ENCODE results near the gene FAM120C. TPM values are rescaled to one million over a fixed set of nuclear protein-coding genes. Genes with fewer than 3 reads are reported as not detected.

The FAM120C gene
- total RNA-seq, 1 donor from 2014 or later: 6.9 TPM

DNA sequence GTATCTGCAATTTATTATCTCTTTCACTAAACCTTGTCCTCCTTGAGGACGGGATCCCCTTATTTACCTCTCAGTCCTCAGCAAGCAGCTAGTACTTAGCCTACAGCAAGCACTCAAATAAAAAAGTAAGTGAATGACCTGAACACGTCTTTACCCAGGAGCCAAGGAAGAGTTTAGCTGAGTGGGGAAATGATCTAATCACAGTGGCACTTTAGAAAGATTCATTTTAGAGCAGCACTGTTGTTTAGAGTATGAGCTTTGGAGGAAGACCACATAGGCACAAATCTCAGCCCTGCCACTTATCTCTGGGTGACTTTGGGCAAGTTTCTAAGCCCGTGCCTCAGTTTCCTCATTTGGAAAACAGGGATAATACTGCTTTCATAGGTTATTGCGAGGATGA is 2.7 kb downstream of the FAM120C start:
- peak overlapping the region; percentile 92 for H3K4me3 Mint-ChIP-seq (ENCODE audit: unreplicated experiment)
- Histone ChIP-seq H3K79me2 (ENCODE audit: insufficient read depth, low read length) (peaks cover 73% of the 10 kb centered on the region), H3K9me3 (ENCODE audit: insufficient read depth, low read depth, low read length) (no peaks in the 10 kb centered on the region), H3K27me3 (ENCODE audit: insufficient read depth, low read length) (no peaks in the 10 kb centered on the region), H3K9ac (ENCODE audit: low read length) (peak overlapping the region; percentile 83), H3K27ac (ENCODE audit: low read depth, low read length) (peak overlapping the region; percentile 66), H3K4me2 (ENCODE audit: low read length) (peak overlapping the region; percentile 99), H3K36me3 (ENCODE audit: insufficient read depth, low read length) (no peaks in the 10 kb centered on the region), H3K4me3 (ENCODE audit: insufficient read depth, low read depth, low read length) (peak overlapping the region; percentile 69), H4K20me1 (ENCODE audit: insufficient read depth, low read length) (peaks cover 31% of the 10 kb centered on the region), H3K4me1 (ENCODE audit: insufficient read depth, low read length) (peaks cover 20% of the 10 kb centered on the region), H2AFZ (ENCODE audit: low read depth, low read length) (no peak overlapping the region)
- TF ChIP-seq, protein P1, sequence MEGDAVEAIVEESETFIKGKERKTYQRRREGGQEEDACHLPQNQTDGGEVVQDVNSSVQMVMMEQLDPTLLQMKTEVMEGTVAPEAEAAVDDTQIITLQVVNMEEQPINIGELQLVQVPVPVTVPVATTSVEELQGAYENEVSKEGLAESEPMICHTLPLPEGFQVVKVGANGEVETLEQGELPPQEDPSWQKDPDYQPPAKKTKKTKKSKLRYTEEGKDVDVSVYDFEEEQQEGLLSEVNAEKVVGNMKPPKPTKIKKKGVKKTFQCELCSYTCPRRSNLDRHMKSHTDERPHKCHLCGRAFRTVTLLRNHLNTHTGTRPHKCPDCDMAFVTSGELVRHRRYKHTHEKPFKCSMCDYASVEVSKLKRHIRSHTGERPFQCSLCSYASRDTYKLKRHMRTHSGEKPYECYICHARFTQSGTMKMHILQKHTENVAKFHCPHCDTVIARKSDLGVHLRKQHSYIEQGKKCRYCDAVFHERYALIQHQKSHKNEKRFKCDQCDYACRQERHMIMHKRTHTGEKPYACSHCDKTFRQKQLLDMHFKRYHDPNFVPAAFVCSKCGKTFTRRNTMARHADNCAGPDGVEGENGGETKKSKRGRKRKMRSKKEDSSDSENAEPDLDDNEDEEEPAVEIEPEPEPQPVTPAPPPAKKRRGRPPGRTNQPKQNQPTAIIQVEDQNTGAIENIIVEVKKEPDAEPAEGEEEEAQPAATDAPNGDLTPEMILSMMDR (IDR thresholded peaks at IDR 0.05; ENCODE audit: insufficient read depth, low read depth, low read length): no peak
- H3K4me1 Mint-ChIP-seq (ENCODE audit: low read depth, unreplicated experiment): peaks cover 30% of the 10 kb centered on the region
- H3K27ac Mint-ChIP-seq (ENCODE audit: unreplicated experiment): peak overlapping the region; percentile 87
- FAIRE-seq (no peak), DNase-seq (ENCODE audit: low read depth) (peak; percentile 48)
- H3K27me3 Mint-ChIP-seq (ENCODE audit: low read depth, unreplicated experiment): no peaks in the 10 kb centered on the region
- H3K9me3 Mint-ChIP-seq (ENCODE audit: unreplicated experiment): no peaks in the 10 kb centered on the region
- no peaks in the 10 kb centered on the region for H3K36me3 Mint-ChIP-seq (ENCODE audit: low read depth, unreplicated experiment)

DNA sequence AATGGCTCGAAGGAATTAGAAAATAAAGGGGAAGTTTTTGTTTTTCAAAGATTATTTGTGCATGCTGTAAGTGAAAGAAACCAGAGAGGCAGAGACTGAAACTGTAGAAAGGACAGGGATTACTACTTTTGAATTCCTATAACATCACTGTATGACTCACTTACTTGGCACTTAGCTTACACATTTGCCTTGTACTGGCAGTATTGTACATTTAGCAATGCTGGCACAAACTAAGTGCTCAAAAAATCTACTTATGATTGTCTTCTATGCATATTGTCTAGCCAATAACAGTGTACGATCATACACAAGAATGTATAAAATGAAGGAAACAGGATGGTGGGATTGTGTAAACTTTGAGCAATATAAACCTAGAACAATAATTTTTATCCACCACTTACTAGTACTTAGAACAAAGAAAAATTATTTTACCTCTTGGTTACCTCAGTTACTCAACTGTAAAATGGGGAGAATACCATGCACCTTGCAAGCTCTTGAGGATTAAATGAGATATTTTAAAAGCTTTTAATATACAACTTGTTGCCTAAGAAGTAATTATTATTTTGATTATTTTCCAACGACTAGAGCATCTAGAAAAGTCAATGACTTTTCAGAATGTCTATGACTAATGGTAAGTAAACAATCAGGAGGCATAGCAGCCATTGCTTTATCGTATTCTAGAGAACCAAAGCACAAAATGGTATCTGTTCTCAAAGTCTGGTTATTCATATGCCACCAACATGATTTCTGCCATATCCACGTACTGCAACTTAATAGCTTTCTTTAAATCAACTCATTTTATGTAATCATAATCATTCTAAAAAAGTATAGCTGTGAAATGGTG is 4.7 kb downstream of the FAM120C start:
- Histone ChIP-seq H4K20me1 (ENCODE audit: insufficient read depth, low read length) (peaks cover 33% of the 10 kb centered on the region), H3K9ac (ENCODE audit: low read length) (peak overlapping the region; percentile 58), H3K4me1 (ENCODE audit: insufficient read depth, low read length) (peaks cover 20% of the 10 kb centered on the region), H3K9me3 (ENCODE audit: insufficient read depth, low read depth, low read length) (no peaks in the 10 kb centered on the region), H3K36me3 (ENCODE audit: insufficient read depth, low read length) (peaks cover 3% of the 10 kb centered on the region), H3K4me2 (ENCODE audit: low read length) (peak overlapping the region; percentile 99), H3K79me2 (ENCODE audit: insufficient read depth, low read length) (peaks cover 91% of the 10 kb centered on the region), H3K27me3 (ENCODE audit: insufficient read depth, low read length) (no peaks in the 10 kb centered on the region), H3K4me3 (ENCODE audit: insufficient read depth, low read depth, low read length) (peak overlapping the region; percentile 69), H3K27ac (ENCODE audit: low read depth, low read length) (peak overlapping the region; percentile 70), H2AFZ (ENCODE audit: low read depth, low read length) (no peak overlapping the region)
- H3K4me3 Mint-ChIP-seq (ENCODE audit: unreplicated experiment): peak overlapping the region; percentile 58
- DNase-seq (ENCODE audit: low read depth): peak; percentile 72
- H3K27ac Mint-ChIP-seq (ENCODE audit: unreplicated experiment): peak overlapping the region; percentile 91
- H3K27me3 Mint-ChIP-seq (ENCODE audit: low read depth, unreplicated experiment): no peaks in the 10 kb centered on the region
- H3K36me3 Mint-ChIP-seq (ENCODE audit: low read depth, unreplicated experiment): peaks cover 3% of the 10 kb centered on the region
- peaks cover 30% of the 10 kb centered on the region for H3K4me1 Mint-ChIP-seq (ENCODE audit: low read depth, unreplicated experiment)
- no peaks in the 10 kb centered on the region for H3K9me3 Mint-ChIP-seq (ENCODE audit: unreplicated experiment)
- TF ChIP-seq, protein P1 (IDR thresholded peaks at IDR 0.05; ENCODE audit: insufficient read depth, low read depth, low read length): no peak
- TF ChIP-seq EZH2 (IDR thresholded peaks at IDR 0.05; ENCODE audit: insufficient read depth, low read length): no peak
- peak; percentile 98 for FAIRE-seq

GRCh38 chrX:54177306-54177705 is 5.7 kb downstream of the FAM120C start:
- no peak for FAIRE-seq
- H3K4me3 Mint-ChIP-seq (ENCODE audit: unreplicated experiment): peak overlapping the region; percentile 58
- H3K4me2 ChIP-seq (ENCODE audit: low read length): peak overlapping the region; percentile 99

More at GRCh38 chrX:54177306-54177705, 5.7 kb downstream of the FAM120C start:
- DNase-seq (ENCODE audit: low read depth): no peak
- peak overlapping the region; percentile 91 for H3K27ac Mint-ChIP-seq (ENCODE audit: unreplicated experiment)
- H3K27me3 Mint-ChIP-seq (ENCODE audit: low read depth, unreplicated experiment): no peaks in the 10 kb centered on the region
- Histone ChIP-seq H3K4me3 (ENCODE audit: insufficient read depth, low read depth, low read length) (no peak overlapping the region), H3K4me1 (ENCODE audit: insufficient read depth, low read length) (peaks cover 20% of the 10 kb centered on the region), H3K79me2 (ENCODE audit: insufficient read depth, low read length) (peaks cover 92% of the 10 kb centered on the region), H2AFZ (ENCODE audit: low read depth, low read length) (no peak overlapping the region), H3K36me3 (ENCODE audit: insufficient read depth, low read length) (peaks cover 3% of the 10 kb centered on the region), H3K27me3 (ENCODE audit: insufficient read depth, low read length) (no peaks in the 10 kb centered on the region), H3K9ac (ENCODE audit: low read length) (peak overlapping the region; percentile 58), H3K9me3 (ENCODE audit: insufficient read depth, low read depth, low read length) (no peaks in the 10 kb centered on the region), H3K27ac (ENCODE audit: low read depth, low read length) (peak overlapping the region; percentile 63), H4K20me1 (ENCODE audit: insufficient read depth, low read length) (peaks cover 33% of the 10 kb centered on the region)
- peaks cover 30% of the 10 kb centered on the region for H3K4me1 Mint-ChIP-seq (ENCODE audit: low read depth, unreplicated experiment)
- no peak for TF ChIP-seq EZH2 (IDR thresholded peaks at IDR 0.05; ENCODE audit: insufficient read depth, low read length)
- TF ChIP-seq, protein P1 (IDR thresholded peaks at IDR 0.05; ENCODE audit: insufficient read depth, low read depth, low read length): no peak
- peaks cover 3% of the 10 kb centered on the region for H3K36me3 Mint-ChIP-seq (ENCODE audit: low read depth, unreplicated experiment)
- H3K9me3 Mint-ChIP-seq (ENCODE audit: unreplicated experiment): no peaks in the 10 kb centered on the region

Data from astrocyte (in vitro differentiated cells and primary cell).